Measurements from ENCODE around the gene KHNYN.

- TF ChIP-seq, protein P1, sequence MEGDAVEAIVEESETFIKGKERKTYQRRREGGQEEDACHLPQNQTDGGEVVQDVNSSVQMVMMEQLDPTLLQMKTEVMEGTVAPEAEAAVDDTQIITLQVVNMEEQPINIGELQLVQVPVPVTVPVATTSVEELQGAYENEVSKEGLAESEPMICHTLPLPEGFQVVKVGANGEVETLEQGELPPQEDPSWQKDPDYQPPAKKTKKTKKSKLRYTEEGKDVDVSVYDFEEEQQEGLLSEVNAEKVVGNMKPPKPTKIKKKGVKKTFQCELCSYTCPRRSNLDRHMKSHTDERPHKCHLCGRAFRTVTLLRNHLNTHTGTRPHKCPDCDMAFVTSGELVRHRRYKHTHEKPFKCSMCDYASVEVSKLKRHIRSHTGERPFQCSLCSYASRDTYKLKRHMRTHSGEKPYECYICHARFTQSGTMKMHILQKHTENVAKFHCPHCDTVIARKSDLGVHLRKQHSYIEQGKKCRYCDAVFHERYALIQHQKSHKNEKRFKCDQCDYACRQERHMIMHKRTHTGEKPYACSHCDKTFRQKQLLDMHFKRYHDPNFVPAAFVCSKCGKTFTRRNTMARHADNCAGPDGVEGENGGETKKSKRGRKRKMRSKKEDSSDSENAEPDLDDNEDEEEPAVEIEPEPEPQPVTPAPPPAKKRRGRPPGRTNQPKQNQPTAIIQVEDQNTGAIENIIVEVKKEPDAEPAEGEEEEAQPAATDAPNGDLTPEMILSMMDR (conservative IDR thresholded peaks at IDR 0.05), result no peak
- TF ChIP-seq EZH2 (IDR thresholded peaks at IDR 0.05; ENCODE audit: low read depth), result no peak
Observed at GRCh38 chr14:24465368-24465767, 35.6 kb downstream of the KHNYN start.
